K562 (cell line): ENCODE results near the gene PLCL1. TPM values are rescaled to one million over a fixed set of nuclear protein-coding genes. Genes with fewer than 3 reads are reported as not detected.

Experiments used
- ATAC-seq: fragments of 200-7000 bp; cut with Tn5 transposase; 3 replicates; pipeline ENCODE4 v1.9.1; 2020; ENCODE audit warnings: moderate library complexity
- BruUV-seq: library from RNA; stranded (reverse); fragments of 400-500 nt; replicated peaks from 2 replicates; lab custom pipeline; 2021; lab: Mats Ljungman, UMichigan
- CTCF ChIA-PET: fragments of 300-600 bp; formaldehyde crosslinking; extraction: SDS; loops from one replicate; lab custom pipeline; 2021; ENCODE audit warnings: low intra/inter-chr PET ratio; lab: Yijun Ruan, JAX
- POLR2A ChIA-PET: fragments of 300-600, 350-650 bp; sonication (Branson Sonifier 250); formaldehyde crosslinking; extraction: SDS; loops from one replicate; lab custom pipeline; 2021; ENCODE audit warnings: antibody characterized with exemption, inconsistent platforms; lab: Yijun Ruan, JAX
- DNase-seq, 4 experiments: peaks; one replicate each; pipeline versions ENCODE4 v3.0.0 to v3.0.0-alpha.2; 2011 to 2018; ENCODE audit warnings: low spot score in 3 of 4, mixed read lengths in 3 of 4; ENCODE audit errors: extremely low read depth in 1 of 4
- FAIRE-seq: peaks from 2 replicates; lab custom pipeline; 2011; peaks lifted over from hg19 to GRCh38; lab: Jason Lieb, UNC
- H2AFZ ChIP-seq: 2 replicates; pipeline ENCODE4 v1.6.0; 2011; ENCODE audit warnings: low read depth, low read length, control low read depth, inconsistent platforms
- H3K27ac ChIP-seq: fragments of 200-600 bp; 3 replicates; pipeline ENCODE4 v1.8.0; 2011; ENCODE audit warnings: low read depth, mild to moderate bottlenecking, control low read depth, inconsistent platforms, low read length, moderate library complexity, mixed read lengths; ENCODE audit errors: extremely low read depth
- H3K27me3 ChIP-seq, 2 experiments: fragments of 300-600 bp in 1 of 2; 2 replicates in 1 of 2; 3 replicates in 1 of 2; pipeline versions ENCODE4 v1.6.0 to v1.8.0; 2011; ENCODE audit warnings: inconsistent platforms in 2 of 2, low read length in 2 of 2, mild to moderate bottlenecking in 1 of 2, mixed read lengths in 1 of 2, moderate library complexity in 1 of 2; ENCODE audit not compliant: control insufficient read depth in 2 of 2, insufficient read depth in 2 of 2
- H3K36me3 ChIP-seq: fragments of 300-600 bp; 3 replicates; pipeline ENCODE4 v1.8.0; 2011; ENCODE audit warnings: mild to moderate bottlenecking, low read length, inconsistent platforms; ENCODE audit not compliant: control insufficient read depth, insufficient read depth
- H3K4me1 ChIP-seq, 2 experiments: fragments of 200-600 bp in 1 of 2; replicated peaks in 1 of 2; 2 replicates in 1 of 2; 3 replicates in 1 of 2; pipeline versions ENCODE4 v1.5.1 to v1.8.0; 2011; ENCODE audit warnings: inconsistent platforms in 2 of 2, low read length in 2 of 2, mild to moderate bottlenecking in 1 of 2, mixed read lengths in 1 of 2, moderate library complexity in 1 of 2; ENCODE audit not compliant: control insufficient read depth in 2 of 2, insufficient read depth in 2 of 2
- H3K4me2 ChIP-seq: 2 replicates; pipeline ENCODE4 v1.6.1; 2011; ENCODE audit warnings: low read length, control low read depth, inconsistent platforms, mixed read lengths; ENCODE audit not compliant: insufficient read depth
- H3K4me3 ChIP-seq: fragments of 200-600 bp; sonication (generic), shearing (Covaris generic); 2 replicates; pipeline ENCODE4 v1.5.1; 2016; ENCODE audit warnings: control low read depth, inconsistent platforms
- H3K79me2 ChIP-seq: fragments of 200-600 bp; 3 replicates; pipeline ENCODE4 v1.8.0; 2011; ENCODE audit warnings: low read length, inconsistent platforms; ENCODE audit not compliant: control insufficient read depth, insufficient read depth
- H3K9ac ChIP-seq, 2 experiments: 2 replicates each; pipeline versions ENCODE4 v1.6.0 to v1.6.1; 2011; ENCODE audit warnings: low read depth in 2 of 2, low read length in 2 of 2, control low read depth in 1 of 2, inconsistent platforms in 1 of 2, mild to moderate bottlenecking in 1 of 2, mixed read lengths in 1 of 2; ENCODE audit not compliant: insufficient read depth in 1 of 2
- H3K9me1 ChIP-seq: one replicate; pipeline ENCODE4 v1.6.0; 2011; ENCODE audit warnings: inconsistent platforms, mild to moderate bottlenecking, low read length, moderate library complexity; ENCODE audit not compliant: control insufficient read depth, insufficient read depth
- H3K9me3 ChIP-seq: replicated peaks from 2 replicates; pipeline ENCODE4 v1.5.1; 2011; ENCODE audit warnings: low read depth, low read length, inconsistent platforms; ENCODE audit not compliant: control insufficient read depth, insufficient read depth
- H4K20me1 ChIP-seq: replicated peaks from 2 replicates; pipeline ENCODE4 v1.6.1; 2011; ENCODE audit warnings: low read length, inconsistent platforms, mixed read lengths; ENCODE audit not compliant: control insufficient read depth, insufficient read depth
- ATF4 ChIP-seq: fragments of 450-650 bp; formaldehyde crosslinking; IDR thresholded peaks from 2 replicates; pipeline ENCODE4 v1.4.0; 2022; ENCODE audit warnings: mild to moderate bottlenecking, moderate library complexity
- CBX3 ChIP-seq, 2 experiments: IDR thresholded peaks; 1 replicate in 1 of 2; 2 replicates in 1 of 2; pipeline ENCODE4 v1.6.1; 2012; ENCODE audit warnings: inconsistent platforms in 2 of 2, low read length in 2 of 2, borderline replicate concordance in 1 of 2, control low read depth in 1 of 2
- FOXK2 ChIP-seq, 2 experiments: fragments of 450-650 bp; IDR thresholded peaks in 1 of 2; conservative IDR thresholded peaks in 1 of 2; 2 replicates each; pipeline ENCODE4 v1.6.1; 2016; ENCODE audit warnings: low read depth in 2 of 2, mild to moderate bottlenecking in 1 of 2
- FOXM1 ChIP-seq, 2 experiments: fragments of 450-650 bp in 1 of 2; sonication (generic) in 1 of 2; formaldehyde crosslinking in 1 of 2; IDR thresholded peaks; 2 replicates each; pipeline versions ENCODE4 v1.6.1 to v1.9.0; 2017 to 2022; ENCODE audit warnings: low read depth in 2 of 2, mild to moderate bottlenecking in 2 of 2, missing genetic modification reagents in 1 of 2, moderate library complexity in 1 of 2
- HSF4 ChIP-seq: fragments of 250-450 bp; sonication (Bioruptor Pico); IDR thresholded peaks from 2 replicates; pipeline ENCODE4 v2.1.2; 2022; ENCODE audit warnings: mild to moderate bottlenecking, moderate library complexity, borderline replicate concordance
- NFXL1 ChIP-seq: fragments of 450-650 bp; formaldehyde crosslinking; IDR thresholded peaks from 2 replicates; pipeline ENCODE4 v1.4.0; 2021; ENCODE audit warnings: mild to moderate bottlenecking
- PHB2 ChIP-seq: fragments of 450-650 bp; IDR thresholded peaks from 2 replicates; pipeline ENCODE4 v1.6.1; 2017; ENCODE audit warnings: low read depth
- SREBF1 ChIP-seq: fragments of 150-350 bp; IDR thresholded peaks from 2 replicates; pipeline ENCODE4 v1.6.1; 2014; ENCODE audit warnings: antibody characterized with exemption, low read depth, low read length, borderline replicate concordance
- THRA ChIP-seq: fragments of 450-650 bp; IDR thresholded peaks from 2 replicates; pipeline ENCODE4 v1.6.1; 2017; ENCODE audit warnings: mild to moderate bottlenecking, moderate library complexity
- TOE1 ChIP-seq, 2 experiments: fragments of 450-650 bp in 1 of 2; sonication (generic) in 1 of 2; formaldehyde crosslinking in 1 of 2; IDR thresholded peaks; 2 replicates each; pipeline versions ENCODE4 v1.7.1 to v1.8.0; 2016 to 2022; ENCODE audit warnings: borderline replicate concordance in 2 of 2, mild to moderate bottlenecking in 2 of 2, antibody characterized with exemption in 1 of 2, inconsistent platforms in 1 of 2, low read depth in 1 of 2, missing genetic modification reagents in 1 of 2, moderate library complexity in 1 of 2
- USF1 ChIP-seq: sonication (generic); formaldehyde crosslinking; IDR thresholded peaks from 2 replicates; pipeline ENCODE4 v1.9.0; 2022; ENCODE audit warnings: mild to moderate bottlenecking, missing genetic modification reagents
- ZBTB8A ChIP-seq: fragments of 450-650 bp; IDR thresholded peaks from 2 replicates; pipeline ENCODE4 v1.6.1; 2018; ENCODE audit warnings: mild to moderate bottlenecking, moderate library complexity; ENCODE audit not compliant: partially characterized antibody
- ZNF174 ChIP-seq: fragments of 250-450 bp; sonication (Bioruptor Pico); IDR thresholded peaks from 2 replicates; pipeline ENCODE4 v1.4.0; 2020; ENCODE audit warnings: mild to moderate bottlenecking
- ZNF280B ChIP-seq: fragments of 250-450 bp; sonication (Bioruptor Pico); IDR thresholded peaks from 2 replicates; pipeline ENCODE4 v1.5.1; 2021; ENCODE audit warnings: mild to moderate bottlenecking
- ZNF41 ChIP-seq: fragments of 250-450 bp; sonication (Bioruptor Pico); conservative IDR thresholded peaks from 2 replicates; pipeline ENCODE4 v1.4.0; 2020; ENCODE audit warnings: mild to moderate bottlenecking
- ZNF740 ChIP-seq, 3 experiments: fragments of 200-800 bp in 1 of 3; sonication (Bioruptor generic) in 1 of 3; sonication (generic) in 1 of 3; formaldehyde crosslinking in 1 of 3; IDR thresholded peaks; 2 replicates each; pipeline versions ENCODE4 v1.6.1 to v1.8.0; 2016 to 2022; ENCODE audit warnings: mild to moderate bottlenecking in 2 of 3, missing compliant biosample characterization in 2 of 3, missing genetic modification characterization in 2 of 3, missing genetic modification reagents in 1 of 3
- WGBS: fragments of 100-300 bp; shearing (Covaris generic); methylation state at CpG from one replicate; pipeline ENCODE4 v1.1.6; 2016; ENCODE audit warnings: low coverage, mixed read lengths; ENCODE audit not compliant: insufficient coverage; ENCODE audit errors: missing lambda C conversion rate; 5-methylcytosine and 5-hydroxymethylcytosine counted together
- in situ Hi-C: fragments of 300-500 bp; cut with MboI; formaldehyde crosslinking; loops from 4 replicates; pipeline ENCODE4 v1.15.0; 2018; ENCODE audit warnings: inconsistent platforms, mixed read lengths
- intact Hi-C: fragments of 100-400 bp; cut with micrococcal nuclease; formaldehyde crosslinking; loops from 2 replicates; pipeline ENCODE4 v1.14.2; 2022
- polyA plus RNA-seq, 8 experiments: library from polyadenylated mRNA; depleted of rRNA in 4 of 8; stranded (reverse) in 5 of 8; unstranded in 3 of 8; fragments of >200 nt; fragmentation: Nextera tagmentation in 2 of 8; fragmentation: Illumina TruSeq in 1 of 8; extraction: Ambion mirVana in 2 of 8; extraction: Trizol in 1 of 8; gene quantifications; 2 replicates each; pipeline versions ENCODE4 v1.2.1 to v1.2.3, GENCODE V29; 2011 to 2014; ENCODE audit warnings: inconsistent platforms in 1 of 8, missing spikeins in 1 of 8
- total RNA-seq, 7 experiments: library from RNA; depleted of rRNA in 6 of 7; stranded (reverse); fragments of >200 nt in 6 of 7; fragmentation: Illumina TruSeq in 2 of 7; extraction: Trizol in 2 of 7; gene quantifications; 2 replicates each; pipeline versions ENCODE4 v1.2.1 to v1.2.3, GENCODE V29; 2011 to 2021; ENCODE audit warnings: low replicate concordance in 1 of 7

The PLCL1 gene
- total and polyA plus RNA-seq, 9 of the 15 experiments (the other 6 are each of a cell fraction or from before 2014, with no cell fraction given): 2.0 to 17.7 (median 8.6) TPM

- Histone ChIP-seq H3K4me2 (no peak overlapping the region), H3K4me3 (no peak overlapping the region), H3K27ac (no peak overlapping the region), H3K27me3 (no peaks in the 10 kb centered on the region), H3K9me3 (no peaks in the 10 kb centered on the region; the same call in 1 of the 2 replicates), H3K9me1 (no peaks in the 10 kb centered on the region), H3K79me2 (peaks cover 54% of the 10 kb centered on the region), H3K36me3 (peaks cover under 1% of the 10 kb centered on the region; the same call in 2 of the 3 replicates), H3K9ac (no peak overlapping the region), H3K4me1 (peaks cover 17 to 46% of the 10 kb centered on the region in 2 experiments), H4K20me1 (no peaks in the 10 kb centered on the region), H2AFZ (no peak overlapping the region)
- CTCF ChIA-PET: no interaction called here
- in situ Hi-C loops (no loop called here), intact Hi-C loops (no loop called here)
- DNase-seq (no peak), FAIRE-seq (no peak), ATAC-seq (no peak)
- BruUV-seq: no TSS peak
- POLR2A ChIA-PET: no interaction called here
- WGBS: 57% methylated on average over 1 of the region's 1 CpG
- no peak for TF ChIP-seq ATF4
- TF ChIP-seq NFXL1 (CRISPR knock-in tag): no peak
- no peak for TF ChIP-seq FOXM1 (IDR thresholded peaks at IDR 0.05; ENCODE audit: low read depth)
- no peak for TF ChIP-seq FOXM1 (CRISPR knock-in tag; IDR thresholded peaks at IDR 0.05; ENCODE audit: low read depth)
- TF ChIP-seq ZNF280B (CRISPR knock-in tag): no peak
- TF ChIP-seq ZNF174: no peak
- TF ChIP-seq CBX3 (IDR thresholded peaks at IDR 0.05; ENCODE audit: borderline replicate concordance in 1 of 2, low read length in 2 of 2): no peak
- no peak for TF ChIP-seq ZNF41 (CRISPR knock-in tag)
- no peak for TF ChIP-seq USF1 (CRISPR knock-in tag)
- TF ChIP-seq ZBTB8A: no peak
- no peak for TF ChIP-seq SREBF1
- TF ChIP-seq PHB2: no peak
- no peak for TF ChIP-seq HSF4 (CRISPR knock-in tag)
- TF ChIP-seq THRA: no peak
- TF ChIP-seq TOE1 (IDR thresholded peaks at IDR 0.05; ENCODE audit: borderline replicate concordance): no peak
- no peak for TF ChIP-seq TOE1 (CRISPR knock-in tag; IDR thresholded peaks at IDR 0.05; ENCODE audit: borderline replicate concordance, low read depth)
- TF ChIP-seq ZNF740 (CRISPR knock-in tag; IDR thresholded peaks at IDR 0.05): no peak
- no peak for TF ChIP-seq ZNF740 (tag; IDR thresholded peaks at IDR 0.05)
- TF ChIP-seq FOXK2 (conservative IDR thresholded peaks at IDR 0.05 in 1 of 2, IDR thresholded peaks at IDR 0.05 in 1 of 2; ENCODE audit: low read depth in 2 of 2): no peak
These were observed 196.0 kb downstream of the PLCL1 start for GRCh38 chr2:198000417-198000816.
